HFF-Myc (cell line): Measurements from ENCODE around the gene GDPD4.

ENCODE experiments used
- DNase-seq: peaks from one replicate; pipeline ENCODE4 v3.0.0-alpha.2; 2011; ENCODE audit warnings: low read depth; ENCODE audit errors: extremely low read depth
- H3K4me3 ChIP-seq: replicated peaks from 2 replicates; pipeline ENCODE4 v1.5.1; 2011; ENCODE audit warnings: low read depth, mild to moderate bottlenecking, control low read depth, low read length
- CTCF ChIP-seq: IDR thresholded peaks from 2 replicates; pipeline ENCODE4 v1.5.1; 2012; ENCODE audit warnings: mild to moderate bottlenecking, low read depth, low read length, control low read depth; ENCODE audit errors: missing control alignments

Gene GDPD4

GRCh38 chr11:77193911-77194830 is 107.3 kb downstream of the GDPD4 start:
- no peak for DNase-seq
- H3K4me3 ChIP-seq, result no peak overlapping the region
- TF ChIP-seq CTCF, result no peak

DNA sequence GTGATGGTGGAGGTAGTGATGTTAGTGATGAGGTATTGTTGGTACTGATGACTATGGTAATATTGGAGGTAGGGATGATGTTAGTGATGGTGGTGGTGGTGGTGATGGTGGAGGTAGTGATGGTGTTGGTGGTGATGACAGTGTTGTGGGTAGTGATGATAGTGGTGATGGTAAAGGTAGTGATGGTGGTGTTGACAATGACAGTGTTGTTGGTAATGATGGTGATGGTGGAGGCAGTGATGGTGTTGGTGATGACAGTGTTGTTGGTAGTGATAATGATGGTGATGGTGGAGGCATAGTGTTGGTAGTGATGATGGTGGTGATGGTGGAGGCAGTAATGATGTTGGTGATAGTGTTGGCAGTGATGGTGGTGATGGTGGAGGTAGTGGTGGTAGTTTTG is 108.3 kb downstream of the GDPD4 start:
- no peak for TF ChIP-seq CTCF
- no peak overlapping the region for H3K4me3 ChIP-seq
- DNase-seq, result no peak

GRCh38 chr11:77191823-77192495 is 109.5 kb downstream of the GDPD4 start:
- H3K4me3 ChIP-seq, result no peak overlapping the region
- peak; percentile 39 for TF ChIP-seq CTCF
- DNase-seq, result peak; percentile 5

DNA sequence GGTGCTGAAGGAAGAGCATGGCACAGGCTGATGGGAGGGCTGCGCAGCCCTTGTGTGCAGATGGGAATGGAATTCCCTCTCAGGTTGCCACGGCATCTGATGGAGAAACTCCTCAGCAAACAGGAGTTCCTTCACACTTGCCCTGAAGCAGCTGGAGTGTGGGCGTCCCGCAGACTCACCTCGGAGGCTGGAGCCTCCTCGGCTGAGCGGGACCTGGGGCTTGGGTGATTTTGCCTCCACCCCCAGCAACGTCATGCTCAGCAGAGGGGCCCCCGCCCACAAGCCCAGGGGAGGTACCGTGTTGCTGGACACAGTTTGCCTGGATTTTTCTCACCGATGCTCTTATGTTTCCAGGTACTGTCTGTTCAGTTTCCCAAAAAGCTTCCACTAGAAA is 110.1 kb downstream of the GDPD4 start:
- no peak overlapping the region for H3K4me3 ChIP-seq
- TF ChIP-seq CTCF, result no peak
- DNase-seq, result no peak

- H3K4me3 ChIP-seq, result no peak overlapping the region
- TF ChIP-seq CTCF, result no peak
- no peak for DNase-seq
Measured at GRCh38 chr11:77190331-77191075, 111.0 kb downstream of the GDPD4 start.

DNA sequence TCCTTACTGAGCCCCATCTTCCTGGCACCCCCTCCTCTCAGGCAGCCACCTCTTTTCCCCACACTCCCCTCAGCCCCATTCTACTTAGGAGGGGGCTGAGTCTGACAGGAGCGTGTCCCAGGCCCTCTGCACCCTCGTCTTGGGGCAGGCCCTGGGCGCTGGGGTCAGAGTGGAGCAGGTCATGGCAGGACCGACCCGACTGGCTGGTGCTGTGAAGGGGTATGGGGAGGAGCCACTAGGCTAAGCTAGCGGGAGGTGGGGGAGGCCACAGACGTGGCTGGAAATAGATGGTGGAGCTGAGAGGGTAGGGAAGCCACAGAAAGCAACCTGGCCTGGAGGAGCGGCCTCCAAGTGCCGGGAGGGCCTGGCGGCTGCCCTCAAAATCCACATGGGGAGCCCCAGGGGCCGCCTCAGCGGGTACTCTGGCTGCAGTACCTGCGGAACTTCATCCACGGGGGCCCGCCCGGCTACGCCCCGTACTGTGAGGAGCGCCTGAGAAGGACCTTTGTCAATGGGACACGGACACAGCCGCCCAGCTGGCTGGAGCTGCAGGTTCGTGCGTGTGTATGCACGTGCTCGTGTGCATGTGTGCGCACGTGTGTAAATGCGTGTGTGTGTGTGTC is 111.8 kb downstream of the GDPD4 start:
- no peak overlapping the region for H3K4me3 ChIP-seq
- TF ChIP-seq CTCF, result no peak
- no peak for DNase-seq
